SU-DHL-6 (cell line): ENCODE results near the gene CGAS.

ENCODE experiments used
- H2AFZ ChIP-seq: fragments of 200-600 bp; sonication (generic); 2 replicates; pipeline ENCODE4 v1.6.1; 2014; ENCODE audit warnings: low read depth, mild to moderate bottlenecking, moderate library complexity, mixed read lengths, antibody characterized with exemption, low read length; ENCODE audit not compliant: severe bottlenecking
- H3F3A ChIP-seq: fragments of 200-600 bp; shearing (Covaris generic); 2 replicates; pipeline ENCODE4 v1.6.0; 2016; ENCODE audit warnings: antibody characterized with exemption, mild to moderate bottlenecking; ENCODE audit not compliant: insufficient read depth
- H3K27ac ChIP-seq: fragments of 200-600 bp; sonication (generic); 2 replicates; pipeline ENCODE4 v1.5.1; 2016; ENCODE audit warnings: low read depth, mild to moderate bottlenecking, low read length, moderate library complexity, mixed read lengths
- H3K27me3 ChIP-seq: fragments of 200-600 bp; sonication (generic), shearing (Covaris generic); 2 replicates; pipeline ENCODE4 v1.6.0; 2014; ENCODE audit warnings: mild to moderate bottlenecking, low read length
- H3K36me3 ChIP-seq: fragments of 200-600 bp; sonication (generic); 2 replicates; pipeline ENCODE4 v1.6.1; 2014; ENCODE audit warnings: mild to moderate bottlenecking, low read length, mixed read lengths
- H3K4me2 ChIP-seq: fragments of 300-600, 200-600 bp; shearing (Covaris generic), sonication (generic); 2 replicates; pipeline ENCODE4 v1.6.0; 2014; ENCODE audit warnings: low read length, low read depth, mild to moderate bottlenecking; ENCODE audit not compliant: poor library complexity, severe bottlenecking
- H3K4me3 ChIP-seq: fragments of 200-600 bp; sonication (generic); 2 replicates; pipeline ENCODE4 v1.5.1; 2014; ENCODE audit warnings: antibody characterized with exemption, low read length, mild to moderate bottlenecking, mixed read lengths; ENCODE audit not compliant: insufficient read depth, poor library complexity, severe bottlenecking
- H3K79me2 ChIP-seq: fragments of 200-600 bp; sonication (generic); 2 replicates; pipeline ENCODE4 v1.6.1; 2014; ENCODE audit warnings: mild to moderate bottlenecking, low read length, moderate library complexity; ENCODE audit not compliant: insufficient read depth
- H3K9ac ChIP-seq: fragments of 200-600 bp; sonication (generic); 2 replicates; pipeline ENCODE4 v1.7.0; 2014; ENCODE audit warnings: mild to moderate bottlenecking, low read length
- H3K9me2 ChIP-seq: fragments of 200-600 bp; sonication (generic); replicated peaks from 2 replicates; pipeline ENCODE4 v1.6.1; 2014; ENCODE audit warnings: low read length; ENCODE audit not compliant: insufficient read depth
- H3K9me3 ChIP-seq: fragments of 200-600 bp; sonication (generic); 2 replicates; pipeline ENCODE4 v1.6.1; 2014; ENCODE audit warnings: low read length, mixed read lengths; ENCODE audit not compliant: insufficient read depth
- H4K20me1 ChIP-seq: fragments of 200-600 bp; sonication (generic); 2 replicates; pipeline ENCODE4 v1.6.1; 2014; ENCODE audit warnings: low read depth, mild to moderate bottlenecking, antibody characterized with exemption, low read length, moderate library complexity, mixed read lengths
- EZH2phosphoT487 ChIP-seq: fragments of 200-600 bp; sonication (generic), shearing (Covaris generic); conservative IDR thresholded peaks from 2 replicates; pipeline ENCODE4 v1.6.1; 2018; ENCODE audit warnings: mild to moderate bottlenecking, antibody characterized with exemption, low read length, moderate library complexity, mixed read lengths
- TF ChIP-seq, protein P1 (sequence below): fragments of 200-600 bp; sonication (generic); IDR thresholded peaks from one replicate; pipeline ENCODE4 v1.5.1; 2017; ENCODE audit warnings: antibody characterized with exemption, mild to moderate bottlenecking, low read length, moderate library complexity; ENCODE audit not compliant: insufficient read depth, poor library complexity, severe bottlenecking

Gene CGAS

GRCh38 chr6:73421534-73421933 is 30.6 kb downstream of the CGAS start:
- Histone ChIP-seq H3K27me3 (no peaks in the 10 kb centered on the region), H3F3A (no peaks in the 10 kb centered on the region), H3K79me2 (no peaks in the 10 kb centered on the region), H4K20me1 (no peaks in the 10 kb centered on the region), H3K4me2 (no peak overlapping the region), H3K4me3 (no peak overlapping the region), H3K9me2 (no peaks in the 10 kb centered on the region), H3K9me3 (no peaks in the 10 kb centered on the region), H2AFZ (no peak overlapping the region), H3K36me3 (no peaks in the 10 kb centered on the region), H3K27ac (no peak overlapping the region), H3K9ac (no peak overlapping the region)
- TF ChIP-seq, protein P1, sequence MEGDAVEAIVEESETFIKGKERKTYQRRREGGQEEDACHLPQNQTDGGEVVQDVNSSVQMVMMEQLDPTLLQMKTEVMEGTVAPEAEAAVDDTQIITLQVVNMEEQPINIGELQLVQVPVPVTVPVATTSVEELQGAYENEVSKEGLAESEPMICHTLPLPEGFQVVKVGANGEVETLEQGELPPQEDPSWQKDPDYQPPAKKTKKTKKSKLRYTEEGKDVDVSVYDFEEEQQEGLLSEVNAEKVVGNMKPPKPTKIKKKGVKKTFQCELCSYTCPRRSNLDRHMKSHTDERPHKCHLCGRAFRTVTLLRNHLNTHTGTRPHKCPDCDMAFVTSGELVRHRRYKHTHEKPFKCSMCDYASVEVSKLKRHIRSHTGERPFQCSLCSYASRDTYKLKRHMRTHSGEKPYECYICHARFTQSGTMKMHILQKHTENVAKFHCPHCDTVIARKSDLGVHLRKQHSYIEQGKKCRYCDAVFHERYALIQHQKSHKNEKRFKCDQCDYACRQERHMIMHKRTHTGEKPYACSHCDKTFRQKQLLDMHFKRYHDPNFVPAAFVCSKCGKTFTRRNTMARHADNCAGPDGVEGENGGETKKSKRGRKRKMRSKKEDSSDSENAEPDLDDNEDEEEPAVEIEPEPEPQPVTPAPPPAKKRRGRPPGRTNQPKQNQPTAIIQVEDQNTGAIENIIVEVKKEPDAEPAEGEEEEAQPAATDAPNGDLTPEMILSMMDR: no peak
- no peak for TF ChIP-seq EZH2phosphoT487

DNA sequence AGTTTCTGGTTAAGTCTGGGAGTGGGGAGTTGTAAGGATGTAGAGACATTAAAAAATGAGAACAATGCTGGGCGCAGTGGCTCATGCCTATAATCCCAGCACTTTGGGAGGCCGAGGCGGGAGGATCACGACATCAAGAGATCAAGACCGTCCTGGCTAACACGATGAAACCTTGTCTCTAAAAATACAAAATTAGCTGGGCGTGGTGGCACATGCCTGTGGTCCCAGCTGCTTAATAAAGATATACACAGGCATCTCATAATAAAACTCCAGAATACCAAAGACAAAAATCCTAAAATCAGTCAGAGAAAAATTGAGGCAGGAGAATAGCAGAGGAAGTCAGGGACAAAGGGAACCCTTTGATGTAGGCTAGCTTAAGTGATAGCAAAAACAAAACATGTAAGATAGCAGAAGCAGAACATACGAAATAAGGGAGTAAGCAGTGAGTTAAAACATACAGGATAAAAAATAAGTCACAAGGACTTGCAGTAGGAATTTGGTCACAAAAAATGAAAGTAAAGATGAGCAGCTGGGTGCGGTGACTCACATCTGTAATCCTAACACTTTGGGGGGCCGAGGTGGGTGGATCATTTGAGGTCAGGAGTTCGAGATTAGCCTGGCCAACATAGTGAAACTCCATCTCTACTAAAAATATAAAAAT is 33.9 kb downstream of the CGAS start:
- TF ChIP-seq, protein P1: no peak
- TF ChIP-seq EZH2phosphoT487: no peak
- H3K4me3 ChIP-seq: no peak overlapping the region
- no peaks in the 10 kb centered on the region for H3K27me3 ChIP-seq
- no peak overlapping the region for H3K27ac ChIP-seq
- no peaks in the 10 kb centered on the region for H3K79me2 ChIP-seq
- no peaks in the 10 kb centered on the region for H3K9me3 ChIP-seq
- H3K9ac ChIP-seq: no peak overlapping the region
- no peaks in the 10 kb centered on the region for H3F3A ChIP-seq
- no peak overlapping the region for H3K4me2 ChIP-seq
- H2AFZ ChIP-seq: no peak overlapping the region
- H4K20me1 ChIP-seq: no peaks in the 10 kb centered on the region
- no peaks in the 10 kb centered on the region for H3K36me3 ChIP-seq
- H3K9me2 ChIP-seq: no peaks in the 10 kb centered on the region

GRCh38 chr6:73413102-73413501 is 39.0 kb downstream of the CGAS start:
- H3K9me3 ChIP-seq: no peaks in the 10 kb centered on the region
- no peaks in the 10 kb centered on the region for H3F3A ChIP-seq
- no peak overlapping the region for H3K9ac ChIP-seq
- no peaks in the 10 kb centered on the region for H4K20me1 ChIP-seq
- H2AFZ ChIP-seq: no peak overlapping the region
- H3K79me2 ChIP-seq: no peaks in the 10 kb centered on the region
- H3K36me3 ChIP-seq: no peaks in the 10 kb centered on the region
- no peak overlapping the region for H3K4me3 ChIP-seq
- no peak overlapping the region for H3K4me2 ChIP-seq
- H3K9me2 ChIP-seq: no peaks in the 10 kb centered on the region
- H3K27me3 ChIP-seq: no peaks in the 10 kb centered on the region
- TF ChIP-seq, protein P1: no peak
- no peak for TF ChIP-seq EZH2phosphoT487
- no peak overlapping the region for H3K27ac ChIP-seq
